HG02943 (cell line): ENCODE measurements around the gene OR9A2.

Experiments
- ATAC-seq: cut with Tn5 transposase; IDR thresholded peaks from one replicate; pipeline ENCODE4 v1.9.1; 2021; ENCODE audit warnings: mild to moderate bottlenecking, low read depth, moderate library complexity; ENCODE audit not compliant: unreplicated experiment

Gene OR9A2, protein sequence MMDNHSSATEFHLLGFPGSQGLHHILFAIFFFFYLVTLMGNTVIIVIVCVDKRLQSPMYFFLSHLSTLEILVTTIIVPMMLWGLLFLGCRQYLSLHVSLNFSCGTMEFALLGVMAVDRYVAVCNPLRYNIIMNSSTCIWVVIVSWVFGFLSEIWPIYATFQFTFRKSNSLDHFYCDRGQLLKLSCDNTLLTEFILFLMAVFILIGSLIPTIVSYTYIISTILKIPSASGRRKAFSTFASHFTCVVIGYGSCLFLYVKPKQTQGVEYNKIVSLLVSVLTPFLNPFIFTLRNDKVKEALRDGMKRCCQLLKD

DNA sequence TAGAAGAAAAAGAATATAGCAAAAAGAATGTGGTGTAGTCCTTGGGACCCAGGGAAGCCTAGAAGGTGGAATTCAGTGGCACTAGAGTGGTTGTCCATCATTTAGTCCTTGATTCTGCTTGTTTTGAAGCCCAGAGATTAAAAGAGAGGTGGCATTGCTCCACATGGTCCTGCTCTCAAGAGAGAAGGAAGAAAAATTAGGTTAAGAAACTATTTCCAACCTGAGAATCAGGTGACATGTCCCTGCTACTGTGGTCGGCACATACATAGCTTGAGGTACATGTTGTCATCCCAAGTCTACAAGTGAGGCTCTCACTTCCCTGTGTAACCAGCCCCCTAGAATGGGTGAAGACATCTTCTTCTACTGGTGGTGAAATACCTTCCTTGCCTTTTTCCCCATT is at the start of gene OR9A2:
TSS of gene OR9A2 (minus strand) at position 101 of the 400 bp plus-strand sequence. CDS start at position 101, 0 bp downstream.
- ATAC-seq, result no peak

DNA sequence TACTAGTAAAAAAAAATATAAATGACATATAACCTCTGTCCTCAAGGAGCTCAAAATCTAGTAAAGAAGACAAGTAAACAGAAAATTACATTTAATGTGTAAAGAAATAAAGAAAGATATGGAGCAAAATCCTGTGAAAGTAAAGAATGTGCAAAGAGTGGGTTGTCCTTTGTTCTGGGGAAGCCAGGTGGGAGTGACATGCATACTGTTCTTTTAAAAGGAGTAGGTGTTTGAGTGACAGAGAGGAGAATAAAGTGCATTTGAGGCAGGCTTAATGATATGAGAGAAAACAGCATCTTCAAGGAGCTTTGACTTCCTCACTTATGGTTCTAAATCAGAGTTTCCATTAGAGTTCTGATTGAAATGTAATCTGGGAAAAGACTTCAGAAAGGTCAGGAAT is 47.2 kb upstream of the OR9A2 start:
- ATAC-seq, result no peak

DNA sequence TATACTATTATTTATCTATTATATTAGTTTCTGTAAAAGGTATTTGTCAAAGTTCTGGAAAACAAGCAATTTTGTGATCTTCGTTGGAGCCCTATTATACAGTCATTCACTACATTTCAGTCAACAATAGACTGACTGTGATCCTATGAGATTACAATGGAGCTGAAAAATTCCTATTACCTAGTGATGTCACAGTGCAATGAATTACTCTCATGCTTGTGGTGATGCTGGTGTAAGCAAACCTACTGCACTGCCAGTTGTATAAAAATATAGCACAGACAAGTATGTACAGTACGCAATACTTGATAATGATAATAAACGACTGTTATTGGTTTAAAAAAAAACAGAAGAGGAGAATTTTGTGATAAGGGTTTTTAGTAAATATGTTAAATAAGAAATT is 46.6 kb upstream of the OR9A2 start:
- no peak for ATAC-seq

DNA sequence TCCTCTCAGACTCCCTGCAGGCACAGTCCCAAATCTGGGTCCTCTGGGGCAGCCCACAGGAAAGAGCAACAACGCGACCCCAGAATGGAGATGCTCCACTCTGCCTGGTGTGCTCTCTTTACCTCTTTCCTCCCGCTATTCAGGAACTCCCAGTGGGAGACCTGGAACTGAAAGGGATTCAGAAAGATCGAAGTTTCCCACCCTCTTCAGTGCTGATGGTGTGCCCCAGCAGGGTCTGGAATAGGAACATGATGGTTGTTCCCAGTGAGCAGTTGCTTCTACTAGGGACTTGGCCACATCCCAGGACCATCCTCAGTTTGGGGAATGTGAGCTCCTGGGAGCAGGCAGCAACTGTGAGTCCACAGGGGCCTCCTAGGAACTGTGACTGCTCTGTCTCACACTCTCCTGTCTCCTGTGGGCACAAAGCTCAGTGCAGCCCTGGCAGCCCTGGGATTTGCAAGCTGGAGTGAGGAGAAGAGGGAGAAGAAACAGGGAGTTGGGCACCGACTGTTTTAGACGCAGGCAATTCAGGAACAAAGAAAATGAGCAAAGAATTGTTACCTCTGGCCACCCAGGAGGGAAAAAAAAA is 43.1 kb upstream of the OR9A2 start:
- no peak for ATAC-seq

DNA sequence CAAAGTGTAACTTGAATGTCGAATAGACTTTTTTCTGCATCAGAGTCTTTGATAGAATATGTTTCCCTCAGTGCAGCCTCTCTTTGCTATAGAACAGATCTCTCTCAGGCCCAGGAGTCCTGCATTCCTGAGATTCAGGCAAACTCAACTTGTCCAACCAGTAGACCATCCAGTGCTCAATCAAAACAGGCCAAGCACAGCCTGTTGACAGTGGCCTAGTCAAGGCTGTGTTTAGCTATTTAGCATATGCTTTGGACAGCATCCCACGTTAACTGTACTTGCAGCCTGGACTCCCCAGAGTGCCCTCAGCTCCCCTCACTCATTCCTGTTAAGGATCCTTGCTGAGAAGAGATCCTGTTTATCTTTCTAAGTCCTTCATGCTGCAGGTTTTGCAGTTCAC is 41.5 kb upstream of the OR9A2 start:
- no peak for ATAC-seq

DNA sequence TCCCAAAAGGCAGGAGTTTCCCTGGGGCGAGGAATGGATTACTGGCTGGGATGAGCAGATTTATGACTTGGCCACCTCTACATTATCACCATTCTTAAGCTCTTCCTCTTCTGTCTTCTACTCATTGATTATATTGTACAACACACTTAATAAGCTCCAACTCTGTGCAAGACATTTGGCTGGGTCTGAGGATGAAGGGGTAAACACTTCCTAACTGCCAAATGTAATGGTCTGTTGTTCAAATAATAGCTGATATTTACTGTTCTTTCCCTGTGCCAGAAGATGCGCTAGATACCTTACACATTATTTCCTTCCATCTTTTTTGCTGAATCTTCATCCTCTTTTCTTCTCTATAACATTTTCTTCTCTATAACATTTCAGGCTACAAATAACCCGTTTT is 36.8 kb upstream of the OR9A2 start:
- no peak for ATAC-seq

DNA sequence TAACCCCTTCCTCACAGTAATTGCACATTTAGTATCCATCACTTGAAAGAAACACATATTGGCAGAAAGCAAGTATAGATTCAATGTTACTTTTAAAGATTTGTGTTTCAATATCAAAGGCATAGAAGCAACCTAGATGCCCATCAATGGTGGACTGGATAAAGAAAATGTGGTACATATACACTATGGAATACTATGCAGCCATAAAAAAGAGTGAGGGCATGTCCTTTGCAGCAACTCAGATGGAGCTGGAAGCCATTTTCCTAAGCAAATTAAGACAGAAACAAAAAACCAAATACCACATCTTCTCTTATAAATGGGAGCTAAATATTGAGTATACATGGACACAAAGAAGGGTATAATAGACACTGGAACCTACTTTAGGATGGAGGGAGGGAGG is 28.8 kb upstream of the OR9A2 start:
- ATAC-seq, result no peak

DNA sequence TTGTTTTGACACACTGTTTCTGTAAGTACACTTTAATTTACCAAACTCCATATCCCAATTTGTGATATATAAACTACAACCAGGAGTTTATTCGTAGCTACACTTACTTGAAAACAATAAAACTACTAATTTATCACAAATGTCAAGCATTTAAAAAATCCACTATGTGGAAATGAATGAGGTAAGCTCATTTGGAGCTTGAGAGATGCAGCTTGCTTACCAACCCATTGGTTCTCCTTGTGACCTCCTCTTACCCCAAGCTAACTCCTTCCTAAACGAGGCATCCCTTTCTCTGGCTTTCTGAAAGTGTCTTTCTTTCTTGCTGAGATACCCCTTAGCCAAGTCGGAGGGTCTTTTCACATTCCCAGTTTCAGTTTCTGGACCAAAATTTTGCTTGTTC is 27.7 kb upstream of the OR9A2 start:
- ATAC-seq, result no peak

DNA sequence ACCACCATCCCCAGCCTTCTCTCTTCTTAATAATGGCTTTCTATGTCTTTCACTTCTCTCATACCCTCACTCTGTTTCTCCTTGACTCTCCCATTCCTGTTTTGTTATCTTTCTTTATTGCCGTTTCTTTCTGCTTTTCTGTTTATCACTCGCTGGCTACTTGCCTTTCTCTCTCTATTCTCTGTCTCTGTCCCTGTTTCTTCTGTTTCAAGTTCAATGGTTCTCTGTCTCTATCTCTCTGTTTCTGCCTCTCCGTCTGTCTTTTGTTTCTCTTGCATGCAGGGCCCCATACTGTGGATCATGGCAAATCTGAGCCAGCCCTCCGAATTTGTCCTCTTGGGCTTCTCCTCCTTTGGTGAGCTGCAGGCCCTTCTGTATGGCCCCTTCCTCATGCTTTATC is 25.1 kb upstream of the OR9A2 start, which contains the start of gene OR6V1:
TSS of gene OR6V1 (plus strand) at position 301 of the 400 bp plus-strand sequence. CDS start at position 301, 0 bp downstream.
- ATAC-seq, result no peak

DNA sequence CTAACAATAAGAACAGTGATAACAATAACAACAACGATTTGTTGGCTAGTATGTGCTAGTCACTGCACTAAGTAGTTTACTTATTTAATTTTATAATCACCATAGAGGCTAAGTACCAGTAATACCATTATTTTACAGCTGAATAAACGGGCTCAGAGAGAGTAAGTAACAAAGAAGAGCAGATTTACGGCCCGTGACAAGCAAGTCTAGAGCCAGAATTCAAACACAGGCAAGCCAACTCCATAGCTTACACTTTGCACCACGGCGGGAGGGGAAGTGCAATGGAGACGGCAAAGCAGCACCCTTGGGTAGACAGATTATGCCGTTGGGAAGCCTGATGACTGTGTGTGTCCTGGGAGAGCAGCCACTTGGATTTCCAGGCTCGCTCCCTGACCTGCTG is 24.0 kb upstream of the OR9A2 start:
- no peak for ATAC-seq

DNA sequence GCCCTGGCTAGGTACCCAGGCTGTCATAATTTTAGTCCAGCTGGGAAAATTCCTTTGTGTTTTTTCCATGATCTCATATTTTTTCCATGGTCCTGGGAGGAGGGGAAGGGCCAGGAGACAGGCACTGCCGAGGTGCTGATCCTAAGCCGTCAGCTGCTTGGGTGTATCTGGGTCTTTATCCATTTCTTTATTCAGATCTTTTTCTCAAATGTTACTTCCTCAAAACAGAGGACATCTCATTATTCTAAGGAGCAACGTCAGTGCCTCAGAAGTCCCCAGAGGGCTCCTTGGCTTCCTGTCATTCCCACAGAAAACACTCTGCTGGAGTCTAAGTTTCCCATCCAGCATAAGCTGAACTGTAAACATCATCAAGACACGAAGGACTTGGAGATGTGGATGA is 22.4 kb upstream of the OR9A2 start:
- no peak for ATAC-seq

DNA sequence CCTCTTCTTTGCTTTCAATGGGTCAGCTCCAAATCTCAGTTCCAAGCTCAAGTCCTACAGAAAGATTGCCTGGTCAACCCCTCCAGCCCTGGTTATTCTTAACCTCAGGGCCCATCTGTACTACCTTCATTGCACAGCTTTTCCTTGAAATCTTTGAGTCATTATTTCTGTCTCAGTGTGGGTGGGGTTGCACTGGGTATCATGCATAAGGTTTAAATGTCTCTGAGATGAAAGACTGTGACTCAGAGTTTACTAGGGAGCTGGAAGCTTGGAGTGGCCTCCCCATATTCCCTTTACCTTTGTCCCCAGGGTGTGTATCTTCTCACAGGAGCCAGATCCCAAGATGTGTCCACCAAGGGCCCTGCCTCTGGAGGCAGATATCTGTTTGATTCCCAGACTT is 21.9 kb upstream of the OR9A2 start:
- ATAC-seq, result no peak

DNA sequence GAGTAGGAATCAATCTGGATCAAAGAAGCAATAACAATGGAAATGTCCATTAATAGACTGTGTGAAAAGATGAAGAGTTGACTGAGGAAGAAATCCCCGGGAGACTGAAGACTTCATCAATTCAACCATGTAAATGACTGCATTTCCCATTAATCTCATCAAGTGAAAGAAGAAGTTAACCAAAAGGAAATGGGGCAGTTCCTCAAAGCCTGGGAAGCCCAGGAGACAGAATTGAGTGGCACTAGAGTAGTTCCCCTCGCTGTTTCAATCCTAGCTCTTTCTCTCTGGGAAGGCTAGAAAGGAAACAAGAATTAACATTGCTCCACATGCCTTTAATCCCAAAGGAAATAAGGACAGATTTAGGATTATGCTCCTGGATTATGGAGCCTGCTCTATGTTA is 20.4 kb upstream of the OR9A2 start:
- ATAC-seq, result no peak

DNA sequence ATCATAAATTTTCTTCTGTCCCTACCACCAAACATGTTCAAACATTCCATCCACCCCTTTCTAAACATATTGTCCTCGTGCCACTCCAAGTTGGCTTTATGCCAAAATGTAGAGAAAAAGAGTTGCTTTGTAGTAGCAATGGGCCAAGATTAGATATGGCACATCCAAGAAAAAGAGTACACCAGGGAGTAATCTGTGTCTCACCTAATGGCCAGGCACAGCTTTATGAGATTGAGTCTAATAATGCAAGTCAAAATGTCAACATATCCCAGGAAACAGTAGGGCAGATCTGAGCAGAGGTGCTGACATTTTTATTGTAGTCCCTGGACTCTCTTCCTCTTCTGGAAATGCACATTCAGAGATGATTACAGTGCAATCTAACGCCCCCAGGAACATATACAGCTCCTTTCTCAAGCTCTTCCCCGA is 19.5 kb upstream of the OR9A2 start:
- ATAC-seq, result no peak

DNA sequence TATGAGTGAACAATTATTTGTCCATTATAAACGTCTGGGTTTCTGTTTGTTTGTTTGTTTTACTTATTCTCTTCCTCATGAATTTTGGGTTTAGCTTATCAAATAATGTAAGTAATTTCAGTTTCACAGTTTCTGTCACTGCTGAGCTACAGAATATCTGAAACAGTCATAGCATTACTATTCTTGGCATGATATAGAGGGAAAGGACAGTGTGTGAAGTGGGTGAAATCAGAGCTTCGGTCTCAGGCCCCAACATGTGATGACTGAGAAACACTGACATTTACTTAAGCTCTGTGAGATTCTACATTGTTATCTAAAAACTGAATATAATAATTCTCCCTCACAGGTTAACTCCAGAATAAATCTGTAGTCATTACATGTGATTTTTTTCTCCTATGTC is 16.5 kb upstream of the OR9A2 start:
- ATAC-seq, result no peak

DNA sequence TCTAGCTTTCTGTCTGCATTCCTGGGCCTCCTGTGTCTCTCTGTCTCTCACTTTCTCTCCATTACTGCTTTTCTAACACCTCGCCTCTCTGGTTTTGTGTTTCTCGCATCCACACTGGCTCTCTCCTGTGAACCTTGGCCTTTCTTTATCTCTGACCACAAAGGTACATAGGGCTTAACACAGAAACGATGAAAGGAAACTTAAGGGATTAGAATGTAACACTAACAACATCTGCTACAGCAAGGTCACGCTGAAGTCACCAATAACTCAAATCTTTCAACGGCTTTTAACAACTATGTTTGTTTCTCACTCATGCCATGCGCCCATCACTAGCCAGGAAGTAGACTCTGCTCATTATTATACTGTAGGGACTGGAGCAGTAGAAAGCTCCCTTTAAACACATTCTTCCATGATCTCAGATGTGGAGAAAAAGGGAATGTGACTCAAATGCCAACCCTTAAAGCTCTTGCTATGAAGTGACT is 15.9 kb upstream of the OR9A2 start:
- no peak for ATAC-seq

DNA sequence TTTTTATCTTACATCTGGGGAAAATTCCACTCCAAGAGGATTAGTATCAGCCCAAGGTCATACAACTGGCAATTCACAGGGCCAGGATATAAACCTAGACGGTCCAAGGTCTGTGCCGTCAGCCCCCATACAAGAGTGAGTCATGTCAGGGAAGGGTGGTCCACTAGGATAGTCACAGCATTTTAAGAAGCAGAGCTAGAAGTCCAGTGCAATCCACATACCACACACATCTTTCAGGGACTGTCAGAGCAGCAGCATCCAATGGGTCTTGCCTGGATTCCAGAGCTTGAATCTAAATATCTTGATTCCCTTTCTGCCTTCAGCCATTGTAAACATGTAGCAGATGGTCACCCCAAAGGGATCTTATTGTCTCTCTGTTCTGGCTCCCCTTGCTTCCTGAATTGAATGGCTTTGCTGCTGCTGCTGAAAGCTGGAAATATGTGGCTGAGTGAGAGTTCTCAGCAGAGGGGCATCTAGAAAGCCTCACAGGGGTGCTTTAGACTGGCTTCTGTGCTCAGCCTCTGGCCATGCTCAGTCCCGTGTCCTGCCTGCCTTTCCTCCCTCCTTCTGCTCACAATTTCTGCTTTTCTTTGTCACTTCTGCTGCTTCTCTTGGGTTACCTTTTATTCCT is 15.3 kb upstream of the OR9A2 start:
- ATAC-seq, result no peak

DNA sequence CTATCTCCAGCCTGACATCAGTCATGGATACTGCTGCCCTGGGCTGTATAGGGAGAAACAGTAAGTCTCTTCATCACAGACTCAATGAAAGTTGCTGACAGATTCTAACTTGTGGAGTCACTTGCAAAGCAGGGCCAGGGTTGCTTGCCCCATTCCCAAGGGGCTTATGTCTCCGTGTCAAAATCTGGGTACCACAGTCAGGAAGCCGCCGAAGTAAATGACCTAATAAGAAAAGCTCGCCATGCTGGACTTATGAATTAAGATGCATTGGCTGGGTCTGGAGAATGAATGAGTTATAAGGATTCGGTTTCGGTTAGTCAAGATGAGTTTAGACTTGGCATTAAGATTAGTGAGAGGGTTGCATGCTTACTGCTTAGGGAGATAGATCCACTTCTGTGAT is 14.4 kb upstream of the OR9A2 start:
- ATAC-seq, result no peak

DNA sequence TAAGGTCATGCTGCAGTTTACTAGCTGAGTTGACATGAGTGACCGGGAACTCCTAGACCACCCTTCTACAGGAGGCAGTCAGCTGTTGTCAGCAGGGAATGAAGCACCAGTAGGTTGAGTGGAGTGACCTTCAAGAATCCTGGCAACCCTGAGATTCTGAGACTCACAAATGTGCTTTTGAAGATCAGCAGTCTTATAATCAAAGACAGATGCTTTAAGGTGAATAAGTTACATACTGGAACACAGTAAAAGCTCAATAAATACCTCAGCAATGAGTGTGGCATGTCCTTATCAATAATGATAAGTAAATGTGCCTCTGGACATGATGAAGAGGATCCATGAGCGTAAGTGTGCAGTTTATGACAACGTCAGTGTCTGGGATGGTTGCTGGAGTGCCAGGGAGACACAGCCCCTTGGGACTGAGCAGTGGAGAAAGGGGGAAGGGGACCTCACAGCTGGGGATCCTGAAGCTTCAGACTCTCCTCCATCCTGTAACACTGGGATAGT is 13.3 kb upstream of the OR9A2 start:
- no peak for ATAC-seq

DNA sequence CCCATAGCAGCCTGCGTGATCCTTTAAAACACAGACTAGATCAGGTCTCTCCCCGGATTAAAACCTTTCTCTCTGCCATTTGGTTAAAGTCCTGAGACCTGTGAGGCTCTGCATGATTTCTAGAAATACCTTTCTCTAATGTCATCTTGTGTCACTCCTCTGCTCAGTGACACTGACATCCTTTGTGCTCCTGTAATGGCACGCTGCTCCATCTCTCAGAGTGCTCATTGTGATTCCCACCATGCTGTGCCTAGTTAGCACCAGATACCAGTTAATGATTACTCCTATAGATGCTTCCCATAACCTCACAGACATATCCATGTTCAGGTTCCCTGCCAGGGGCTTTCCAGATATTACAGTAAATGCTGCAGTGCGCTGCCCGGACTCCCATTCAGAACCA is 11.7 kb upstream of the OR9A2 start:
- no peak for ATAC-seq

DNA sequence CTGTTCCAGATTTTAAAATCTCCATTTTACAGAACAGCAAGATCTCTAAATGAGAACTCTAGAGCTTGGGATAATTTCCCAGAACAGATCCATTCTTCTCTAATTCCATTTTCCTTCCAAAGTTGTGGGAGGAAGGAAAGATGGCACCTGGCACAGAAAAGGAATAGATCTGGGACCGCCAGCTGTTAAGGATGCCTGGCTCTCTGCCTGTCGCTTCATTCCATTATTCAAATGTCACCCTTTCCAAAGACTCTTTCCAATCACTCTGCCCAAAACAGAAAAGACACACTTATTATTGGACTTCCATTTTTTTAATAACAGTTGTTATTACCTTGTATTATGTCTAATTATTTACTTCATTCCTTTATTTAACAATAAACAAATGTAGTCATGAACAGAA is 751 bp upstream of the OR9A2 start:
- ATAC-seq, result no peak

DNA sequence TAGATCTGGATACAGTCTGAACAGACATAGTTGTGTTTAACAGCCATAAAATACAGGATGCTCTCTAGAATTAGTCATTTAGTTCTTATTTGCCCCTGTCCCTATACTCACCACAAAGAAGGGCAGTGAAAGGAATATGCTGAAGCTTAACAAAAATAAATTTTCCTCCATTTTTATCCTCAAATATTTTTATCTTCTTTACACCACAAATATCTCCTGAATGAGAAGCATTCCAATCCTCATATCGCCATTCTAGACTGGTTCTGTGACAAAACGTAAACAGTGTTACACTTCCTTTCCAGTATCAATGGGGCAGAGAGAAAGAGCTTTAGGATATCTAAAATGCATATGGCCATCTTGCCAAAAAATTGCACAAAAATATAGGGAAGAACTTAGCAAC is 1.6 kb downstream of the OR9A2 start:
- no peak for ATAC-seq
